K562 (cell line): ENCODE results near the gene APC2. TPM values are rescaled to one million over a fixed set of nuclear protein-coding genes. Genes with fewer than 3 reads are reported as not detected.

Experiments
- CHD2 ChIP-seq: IDR thresholded peaks from 2 replicates; pipeline ENCODE4 v1.6.1; 2011; ENCODE audit warnings: low read depth, low read length
- CHD7 ChIP-seq: fragments of 200-600 bp; sonication (generic); IDR thresholded peaks from one replicate; pipeline ENCODE4 v1.6.1; 2012; ENCODE audit warnings: mild to moderate bottlenecking, low read depth, low read length, inconsistent platforms
- ERF ChIP-seq: fragments of 450-650 bp; formaldehyde crosslinking; IDR thresholded peaks from 2 replicates; pipeline ENCODE4 v1.4.0; 2020; ENCODE audit warnings: mild to moderate bottlenecking, mixed read lengths
- HMG20A ChIP-seq: fragments of 450-650 bp; formaldehyde crosslinking; conservative IDR thresholded peaks from 2 replicates; pipeline ENCODE4 v1.4.0; 2020; ENCODE audit warnings: mild to moderate bottlenecking, mixed read lengths
- MXI1 ChIP-seq: IDR thresholded peaks from 2 replicates; pipeline ENCODE4 v1.6.1; 2011; ENCODE audit warnings: low read depth, mild to moderate bottlenecking, improper control_type of control experiment, low read length
- NFRKB ChIP-seq: fragments of 450-650 bp; IDR thresholded peaks from 2 replicates; pipeline ENCODE4 v1.6.1; 2016; ENCODE audit warnings: low read depth
- ZBTB34 ChIP-seq: fragments of 250-450 bp; sonication (Bioruptor Pico); IDR thresholded peaks from 2 replicates; pipeline ENCODE4 v1.8.0; 2021; ENCODE audit warnings: mild to moderate bottlenecking, moderate library complexity
- ZFPM2 ChIP-seq: fragments of 250-450 bp; sonication (Bioruptor Pico); IDR thresholded peaks from 2 replicates; pipeline ENCODE4 v1.5.1; 2022; ENCODE audit warnings: mild to moderate bottlenecking
- ZNF121 ChIP-seq: sonication (generic); formaldehyde crosslinking; conservative IDR thresholded peaks from 2 replicates; pipeline ENCODE4 v1.8.0; 2022; ENCODE audit warnings: missing genetic modification reagents
- ZNF518B ChIP-seq: fragments of 250-450 bp; sonication (Bioruptor Pico); IDR thresholded peaks from 2 replicates; pipeline ENCODE4 v1.5.0; 2021; ENCODE audit warnings: mild to moderate bottlenecking, moderate library complexity
- ZNF586 ChIP-seq: fragments of 450-650 bp; formaldehyde crosslinking; conservative IDR thresholded peaks from 2 replicates; pipeline ENCODE4 v1.4.0; 2020; ENCODE audit warnings: mild to moderate bottlenecking, moderate library complexity
- polyA plus RNA-seq, 8 experiments: library from polyadenylated mRNA; depleted of rRNA in 4 of 8; stranded (reverse) in 5 of 8; unstranded in 3 of 8; fragments of >200 nt; fragmentation: Nextera tagmentation in 2 of 8; fragmentation: Illumina TruSeq in 1 of 8; extraction: Ambion mirVana in 2 of 8; extraction: Trizol in 1 of 8; gene quantifications; 2 replicates each; pipeline versions ENCODE4 v1.2.1 to v1.2.3, GENCODE V29; 2011 to 2014; ENCODE audit warnings: inconsistent platforms in 1 of 8, missing spikeins in 1 of 8
- total RNA-seq, 7 experiments: library from RNA; depleted of rRNA in 6 of 7; stranded (reverse); fragments of >200 nt in 6 of 7; fragmentation: Illumina TruSeq in 2 of 7; extraction: Trizol in 2 of 7; gene quantifications; 2 replicates each; pipeline versions ENCODE4 v1.2.1 to v1.2.3, GENCODE V29; 2011 to 2021; ENCODE audit warnings: low replicate concordance in 1 of 7

APC2 gene
- total and polyA plus RNA-seq, 9 of the 15 experiments (the other 6 are each of a cell fraction or from before 2014, with no cell fraction given), result 0.01 to 0.40 (median 0.05) TPM; not detected in 3

GRCh38 chr19:1490311-1491113 is 40.6 kb downstream of the APC2 start, which contains the start of gene PCSK4 (continued):
- TF ChIP-seq ZNF586 (CRISPR knock-in tag) (no peak), ERF (no peak), NFRKB (no peak), ZBTB34 (no peak), MXI1 (peak; percentile 93), HMG20A (CRISPR knock-in tag) (no peak), ZNF121 (CRISPR knock-in tag) (no peak), CHD7 (no peak), CHD2 (peak; percentile 72), ZFPM2 (no peak), ZNF518B (CRISPR knock-in tag) (no peak)
